GM18499 (cell line): ENCODE data around the gene GAS7.
"Not testable (repeated sequence)": the region's sequence is repeated elsewhere in the genome, so short reads cannot be mapped to it uniquely, and the experiment has no call there.

ENCODE experiments used
- ATAC-seq: cut with Tn5 transposase; IDR thresholded peaks from one replicate; pipeline ENCODE4 v1.9.1; 2021; ENCODE audit warnings: moderate number of reproducible peaks; ENCODE audit not compliant: insufficient read depth, unreplicated experiment

Gene GAS7

DNA sequence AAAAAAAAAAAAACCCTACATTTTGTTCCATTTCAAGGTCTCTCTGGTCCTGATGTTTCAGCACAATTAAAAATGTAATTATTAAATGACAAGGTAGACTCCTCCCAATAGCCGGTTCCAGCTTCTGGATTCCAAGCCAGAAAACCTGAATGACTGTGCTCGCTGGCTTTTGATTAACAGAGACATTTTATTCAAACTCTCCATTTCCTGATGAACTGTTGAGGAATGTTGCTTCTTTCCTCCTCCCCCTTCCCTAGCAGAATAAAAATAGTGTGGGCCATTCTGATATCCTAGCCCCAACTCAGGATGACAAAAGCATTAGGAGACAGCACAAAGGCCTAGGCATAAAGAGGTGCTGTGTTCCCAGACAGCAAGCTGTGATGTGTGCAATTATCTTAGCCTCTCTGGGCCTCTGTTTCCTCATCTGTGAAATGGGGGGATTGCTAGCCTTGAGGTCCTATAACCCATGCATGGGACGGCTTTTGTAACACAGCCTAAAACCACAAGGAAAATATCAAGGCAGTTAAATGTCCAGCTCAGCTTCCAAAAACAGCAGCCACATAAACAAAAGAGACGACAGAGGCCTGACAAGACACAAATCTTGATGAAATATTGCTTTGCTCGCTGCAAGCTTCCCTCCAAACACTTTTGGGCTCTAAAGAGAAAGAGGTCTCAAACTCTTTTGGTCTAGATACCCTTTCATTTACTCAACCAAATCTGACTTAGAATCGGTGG is 166.1 kb downstream of the GAS7 start:
- ATAC-seq: no peak

GRCh38 chr17:10031606-10032005 is 166.8 kb downstream of the GAS7 start:
- ATAC-seq: no peak

DNA sequence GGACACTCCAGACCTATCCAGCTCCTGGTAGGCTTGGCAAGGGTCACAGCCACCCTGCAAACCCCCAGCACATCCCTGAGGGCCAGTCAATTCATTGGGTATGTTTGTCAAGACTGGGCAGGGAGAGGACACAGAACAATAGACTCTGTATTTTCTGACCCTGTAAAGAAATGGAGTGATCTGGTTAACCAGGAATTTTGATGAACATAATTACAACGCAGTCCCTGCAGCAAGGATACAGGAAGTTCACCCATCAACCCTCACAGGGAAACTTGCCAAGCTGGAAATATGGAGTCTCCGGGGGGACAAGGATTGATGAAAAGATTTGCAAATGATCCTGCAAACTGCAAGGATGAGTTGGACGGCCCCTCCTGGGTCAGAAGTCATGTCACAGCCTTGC is 167.3 kb downstream of the GAS7 start:
- no peak for ATAC-seq

GRCh38 chr17:10029129-10029528 is 169.3 kb downstream of the GAS7 start:
- ATAC-seq: no peak

DNA sequence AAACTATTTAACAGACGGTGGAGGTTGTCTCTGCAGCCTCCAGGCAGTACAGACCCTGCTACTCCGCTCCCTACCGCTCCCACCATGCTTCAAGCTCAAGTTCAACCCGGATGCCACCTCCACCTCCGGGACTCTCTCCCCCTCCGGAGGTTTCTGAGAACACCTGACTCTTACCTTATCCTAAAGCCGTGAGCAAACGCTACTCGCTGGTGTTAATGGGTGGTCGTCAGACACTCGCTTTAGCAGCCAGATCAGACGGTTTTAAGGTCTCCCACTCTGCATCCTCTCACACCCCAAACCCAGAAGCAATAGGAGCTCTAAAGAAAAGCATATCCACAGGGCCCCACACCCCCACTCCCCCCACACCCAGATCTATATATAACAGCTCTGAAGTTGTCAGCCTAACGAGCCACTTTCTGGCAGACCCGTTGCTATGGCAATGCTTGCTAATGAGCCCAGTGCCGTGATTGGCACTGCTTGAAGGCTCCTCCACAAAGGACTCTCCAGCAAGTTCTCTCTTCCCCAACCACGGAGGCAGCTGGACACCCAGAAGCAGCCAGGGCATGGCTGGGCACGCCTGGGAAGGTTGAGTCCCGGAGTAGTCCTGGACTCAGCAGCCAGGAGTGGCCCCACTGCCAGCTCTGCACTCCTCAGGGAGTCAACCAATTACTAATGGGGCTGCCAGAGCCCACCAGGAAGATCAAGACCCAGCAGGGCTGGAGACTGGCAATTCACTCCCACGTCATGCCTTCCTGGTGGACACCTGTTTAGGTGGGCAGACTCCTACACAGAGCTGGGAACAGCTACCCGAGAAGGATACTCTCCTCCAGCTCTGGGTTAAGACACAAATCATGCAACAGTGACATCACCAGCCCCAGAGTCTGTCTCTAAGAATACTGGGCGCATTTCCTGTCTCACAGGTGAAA is 172.2 kb downstream of the GAS7 start:
- ATAC-seq: no peak

GRCh38 chr17:10025224-10025623 is 173.2 kb downstream of the GAS7 start:
- no peak for ATAC-seq

DNA sequence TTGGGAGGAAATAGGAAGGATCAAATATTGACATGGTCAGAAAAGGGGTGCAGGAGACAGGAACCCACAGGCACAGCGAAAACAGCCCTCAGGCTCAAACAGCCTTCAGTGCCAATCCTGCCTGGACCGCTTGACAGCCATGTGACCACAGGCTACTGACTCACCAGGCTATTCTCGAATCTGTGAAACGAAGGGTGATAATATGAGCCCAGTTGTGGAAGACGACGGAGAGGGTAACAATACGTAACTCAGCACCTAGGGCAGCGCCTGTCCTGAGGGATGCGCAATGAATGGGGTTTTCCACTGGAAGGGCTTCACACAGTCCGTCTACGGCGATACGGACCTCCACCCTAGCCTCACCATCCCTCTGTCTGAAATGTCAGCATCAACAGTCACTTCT is 176.0 kb downstream of the GAS7 start:
- ATAC-seq: no peak

GRCh38 chr17:10021272-10021984 is 177.0 kb downstream of the GAS7 start:
- ATAC-seq: no peak

GRCh38 chr17:10019941-10020451 is 178.4 kb downstream of the GAS7 start:
- ATAC-seq: no peak

GRCh38 chr17:10018461-10018891 is 179.9 kb downstream of the GAS7 start:
- no peak for ATAC-seq

DNA sequence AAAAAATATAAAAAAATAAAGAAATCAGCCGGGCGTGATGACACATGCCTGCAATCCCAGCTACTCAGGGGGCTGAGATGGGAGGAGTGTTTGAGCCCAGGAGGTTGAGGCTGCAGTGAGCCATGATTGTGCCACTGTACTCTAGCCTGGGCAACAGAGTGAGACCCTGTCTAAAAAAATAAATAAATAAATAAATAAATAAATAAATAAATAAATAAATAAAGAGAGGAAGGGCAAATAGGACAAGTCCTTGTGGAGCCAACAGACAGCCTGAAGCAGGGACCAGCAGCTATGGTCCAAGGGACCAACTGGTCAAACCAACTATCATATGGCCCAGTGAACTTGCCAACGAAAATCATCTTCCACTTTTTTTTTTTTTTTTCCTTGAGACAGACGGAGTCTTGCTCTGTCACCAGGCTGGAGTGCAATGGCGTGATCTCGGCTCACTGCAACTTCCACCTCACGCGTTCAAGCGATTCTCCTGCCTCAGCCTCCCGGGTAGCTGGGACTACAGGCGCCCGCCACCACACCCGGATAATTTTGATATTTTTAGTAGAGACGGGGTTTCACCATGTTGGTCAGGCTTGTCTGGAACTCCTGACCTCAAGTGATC is 181.3 kb downstream of the GAS7 start:
- not testable (repeated sequence) for ATAC-seq

- peak; percentile 48 for ATAC-seq
Observed at GRCh38 chr17:10013365-10014112, 184.9 kb downstream of the GAS7 start.

- no peak for ATAC-seq
Observed at GRCh38 chr17:10010752-10011151, 187.7 kb downstream of the GAS7 start.

GRCh38 chr17:10003705-10004104 is 194.7 kb downstream of the GAS7 start:
- no peak for ATAC-seq

- not testable (repeated sequence) for ATAC-seq
Observed at GRCh38 chr17:10002567-10003360, 195.6 kb downstream of the GAS7 start.

- ATAC-seq: no peak
Observed at GRCh38 chr17:10001306-10001873, 197.0 kb downstream of the GAS7 start.

GRCh38 chr17:9999919-10000695 is 198.3 kb downstream of the GAS7 start:
- peak; percentile 58 for ATAC-seq

- ATAC-seq: no peak
Observed at GRCh38 chr17:9998060-9998459, 200.3 kb downstream of the GAS7 start.
